Thoracic aorta (tissue), 2 donors: ENCODE results near the gene FBXL16. TPM values are rescaled to one million over a fixed set of nuclear protein-coding genes. Genes with fewer than 3 reads are reported as not detected.
A peak's percentile ranks its signal among the peaks of the same experiment; 100 is the strongest.

ENCODE experiments used
- ATAC-seq: fragments of 150-250 bp; one replicate; pipeline ENCODE4 v1.8.0; 2017; ENCODE audit warnings: low read depth; ENCODE audit not compliant: insufficient number of reproducible peaks, low FRiP score
- DNase-seq: peaks from one replicate; pipeline ENCODE4 v3.0.0-alpha.2; 2020; ENCODE audit warnings: low spot score
- H3K27ac ChIP-seq, 2 donors: fragments of 200-600 bp; sonication (generic); 1 replicate in 1 of 2; 2 replicates in 1 of 2; pipeline ENCODE4 v1.5.1; 2016; ENCODE audit warnings: mild to moderate bottlenecking in 2 of 2, moderate library complexity in 2 of 2
- H3K27me3 ChIP-seq: fragments of 200-600 bp; sonication (generic); replicated peaks from 2 replicates; pipeline ENCODE4 v1.6.0; 2016; ENCODE audit warnings: mild to moderate bottlenecking; ENCODE audit not compliant: insufficient read depth
- H3K36me3 ChIP-seq: fragments of 200-600 bp; sonication (generic); one replicate; pipeline ENCODE4 v1.5.1; 2016
- H3K4me1 ChIP-seq, 2 donors: fragments of 200-600 bp; sonication (generic); 1 replicate in 1 of 2; 2 replicates in 1 of 2; pipeline versions ENCODE4 v1.5.1 to v1.6.0; 2016; ENCODE audit warnings: low read depth in 2 of 2, mild to moderate bottlenecking in 1 of 2; ENCODE audit not compliant: control insufficient read depth in 1 of 2
- H3K4me3 ChIP-seq: fragments of 200-600 bp; sonication (generic); 2 replicates; pipeline ENCODE4 v1.5.1; 2016; ENCODE audit warnings: mild to moderate bottlenecking
- H3K9me3 ChIP-seq: fragments of 200-600 bp; sonication (generic); 2 replicates; pipeline ENCODE4 v1.5.1; 2016
- total RNA-seq, 2 donors: library from RNA; depleted of rRNA; stranded (reverse); fragments of >200 nt; gene quantifications; one replicate each; pipeline versions ENCODE4 v1.1.0 to v1.2.3, GENCODE V29; 2016
- TF ChIP-seq, protein P1 (sequence below): fragments of 200-600 bp; sonication (generic); IDR thresholded peaks from one replicate; pipeline ENCODE4 v1.5.1; 2019; ENCODE audit warnings: antibody characterized with exemption

Gene FBXL16
- total RNA-seq, 2 donors from 2014 or later = not detected

DNA sequence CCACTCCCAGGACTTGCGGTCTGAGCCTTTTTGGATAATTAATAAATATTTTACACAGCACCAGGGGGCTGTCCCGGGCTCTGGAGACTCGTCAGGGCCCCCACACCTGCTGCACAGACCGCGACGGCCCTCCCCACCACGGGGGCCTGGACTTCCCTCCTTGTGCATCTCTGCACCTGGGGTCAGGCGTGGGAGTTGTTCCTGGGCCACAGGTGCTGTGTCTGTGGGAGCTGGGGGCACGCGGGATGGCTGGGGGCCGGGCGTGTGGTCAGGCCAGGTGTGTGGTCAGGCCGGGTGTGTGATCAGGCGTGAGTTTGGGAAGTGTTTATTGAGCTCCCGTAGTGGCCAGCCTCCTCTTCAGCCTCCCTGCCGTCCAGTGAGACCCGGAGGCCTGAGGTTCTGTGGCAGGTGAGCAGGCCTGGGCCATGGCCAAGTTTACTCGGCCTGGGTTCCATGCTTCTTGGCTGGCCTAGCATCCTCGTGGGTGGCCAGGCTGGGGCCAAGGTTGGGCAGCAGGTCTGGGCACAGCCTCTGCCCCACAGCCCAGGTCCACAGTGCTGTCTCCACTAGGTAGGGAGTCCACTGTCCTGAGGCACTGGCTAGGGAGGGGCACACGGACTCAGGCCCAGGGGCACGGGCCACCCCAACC lies 27.3 kb downstream of the FBXL16 start:
- Histone ChIP-seq H3K4me3 (no peak overlapping the region), H3K4me1 (peaks cover 24 to 50% of the 10 kb centered on the region in 2 donors), H3K36me3 (peaks cover 19% of the 10 kb centered on the region), H3K27ac (no peak overlapping the region), H3K27me3 (no peaks in the 10 kb centered on the region), H3K9me3 (no peaks in the 10 kb centered on the region)
- TF ChIP-seq, protein P1, sequence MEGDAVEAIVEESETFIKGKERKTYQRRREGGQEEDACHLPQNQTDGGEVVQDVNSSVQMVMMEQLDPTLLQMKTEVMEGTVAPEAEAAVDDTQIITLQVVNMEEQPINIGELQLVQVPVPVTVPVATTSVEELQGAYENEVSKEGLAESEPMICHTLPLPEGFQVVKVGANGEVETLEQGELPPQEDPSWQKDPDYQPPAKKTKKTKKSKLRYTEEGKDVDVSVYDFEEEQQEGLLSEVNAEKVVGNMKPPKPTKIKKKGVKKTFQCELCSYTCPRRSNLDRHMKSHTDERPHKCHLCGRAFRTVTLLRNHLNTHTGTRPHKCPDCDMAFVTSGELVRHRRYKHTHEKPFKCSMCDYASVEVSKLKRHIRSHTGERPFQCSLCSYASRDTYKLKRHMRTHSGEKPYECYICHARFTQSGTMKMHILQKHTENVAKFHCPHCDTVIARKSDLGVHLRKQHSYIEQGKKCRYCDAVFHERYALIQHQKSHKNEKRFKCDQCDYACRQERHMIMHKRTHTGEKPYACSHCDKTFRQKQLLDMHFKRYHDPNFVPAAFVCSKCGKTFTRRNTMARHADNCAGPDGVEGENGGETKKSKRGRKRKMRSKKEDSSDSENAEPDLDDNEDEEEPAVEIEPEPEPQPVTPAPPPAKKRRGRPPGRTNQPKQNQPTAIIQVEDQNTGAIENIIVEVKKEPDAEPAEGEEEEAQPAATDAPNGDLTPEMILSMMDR = no peak
- ATAC-seq (no peak), DNase-seq (no peak)

DNA sequence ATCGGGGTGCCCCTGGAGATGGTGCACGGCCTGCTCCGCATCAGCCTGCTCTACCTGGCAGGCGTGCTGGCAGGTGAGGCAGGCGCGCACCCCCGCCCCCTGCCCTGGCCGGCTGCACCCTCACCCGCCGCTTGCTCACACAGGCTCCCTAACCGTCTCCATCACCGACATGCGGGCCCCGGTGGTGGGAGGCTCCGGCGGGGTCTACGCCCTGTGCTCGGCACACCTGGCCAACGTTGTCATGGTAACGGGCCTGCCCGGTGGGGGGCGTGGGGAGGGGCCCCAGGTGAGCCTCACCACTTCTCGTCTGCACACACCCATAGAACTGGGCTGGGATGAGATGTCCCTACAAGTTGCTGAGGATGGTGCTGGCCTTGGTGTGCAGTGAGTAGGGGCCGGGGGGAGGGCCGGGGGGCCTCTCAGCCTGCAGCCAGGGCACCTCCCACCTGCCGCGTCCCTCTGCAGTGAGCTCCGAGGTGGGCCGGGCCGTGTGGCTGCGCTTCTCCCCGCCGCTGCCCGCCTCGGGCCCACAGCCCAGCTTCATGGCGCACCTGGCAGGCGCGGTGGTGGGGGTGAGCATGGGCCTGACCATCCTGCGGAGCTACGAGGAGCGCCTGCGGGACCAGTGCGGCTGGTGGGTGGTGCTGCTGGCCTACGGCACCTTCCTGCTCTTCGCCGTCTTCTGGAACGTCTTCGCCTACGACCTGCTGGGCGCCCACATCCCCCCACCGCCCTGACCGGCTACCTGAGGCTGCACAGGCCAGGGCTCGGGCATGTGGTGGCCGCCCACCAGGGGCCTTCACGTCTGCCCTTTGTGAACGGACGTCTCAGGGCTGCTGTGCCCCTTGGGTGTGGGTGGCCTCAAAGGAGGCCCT lies 28.0 kb downstream of the FBXL16 start:
- Histone ChIP-seq H3K9me3 (no peaks in the 10 kb centered on the region), H3K36me3 (peaks cover 18% of the 10 kb centered on the region), H3K27ac (no peak overlapping the region), H3K4me3 (no peak overlapping the region), H3K4me1 (peaks cover 22 to 42% of the 10 kb centered on the region in 2 donors), H3K27me3 (no peaks in the 10 kb centered on the region)
- ATAC-seq = no peak
- DNase-seq = no peak
- TF ChIP-seq, protein P1 = no peak

DNA sequence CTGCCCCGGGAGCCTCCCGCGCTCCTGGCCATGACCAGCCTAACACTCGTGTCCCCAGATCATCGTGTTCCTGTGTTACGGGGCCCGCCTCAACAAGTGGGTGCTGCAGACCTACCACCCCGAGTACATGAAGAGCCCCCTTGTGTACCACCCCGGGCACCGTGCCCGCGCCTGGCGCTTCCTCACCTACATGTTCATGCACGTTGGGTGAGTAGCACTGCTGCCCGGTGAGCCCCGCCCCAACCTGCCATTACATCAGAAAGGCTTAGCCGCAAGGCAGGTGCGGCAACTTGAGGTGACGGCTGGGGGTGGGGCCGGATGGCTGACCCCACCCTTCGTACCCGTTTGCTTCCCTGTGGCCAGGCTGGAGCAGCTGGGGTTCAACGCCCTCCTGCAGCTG lies 28.7 kb downstream of the FBXL16 start:
- Histone ChIP-seq H3K9me3 (no peaks in the 10 kb centered on the region), H3K27ac (no peak overlapping the region), H3K36me3 (peaks cover 18% of the 10 kb centered on the region), H3K4me1 (peaks cover 20 to 35% of the 10 kb centered on the region in 2 donors), H3K27me3 (no peaks in the 10 kb centered on the region), H3K4me3 (no peak overlapping the region)
- TF ChIP-seq, protein P1 = no peak
- DNase-seq (no peak), ATAC-seq (no peak)

DNA sequence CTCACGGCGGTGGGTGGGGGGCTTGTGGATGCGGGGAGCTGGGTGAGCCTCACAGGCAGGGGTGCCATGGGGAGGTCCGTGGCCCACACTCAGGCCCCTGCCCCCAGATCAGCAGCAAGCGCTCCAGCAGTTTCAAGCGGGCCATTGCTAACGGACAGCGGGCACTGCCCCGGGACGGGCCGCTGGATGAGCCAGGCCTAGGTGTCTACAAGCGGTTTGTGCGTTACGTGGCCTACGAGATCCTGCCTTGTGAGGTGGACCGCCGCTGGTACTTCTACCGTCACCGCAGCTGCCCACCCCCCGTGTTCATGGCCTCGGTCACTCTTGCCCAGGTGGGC lies 29.1 kb downstream of the FBXL16 start:
- DNase-seq (no peak), ATAC-seq (no peak)
- Histone ChIP-seq H3K27me3 (no peaks in the 10 kb centered on the region), H3K4me1 (peaks cover 16 to 32% of the 10 kb centered on the region in 2 donors), H3K9me3 (no peaks in the 10 kb centered on the region), H3K27ac (no peak overlapping the region), H3K36me3 (peaks cover 17% of the 10 kb centered on the region), H3K4me3 (no peak overlapping the region)
- TF ChIP-seq, protein P1 = no peak

DNA sequence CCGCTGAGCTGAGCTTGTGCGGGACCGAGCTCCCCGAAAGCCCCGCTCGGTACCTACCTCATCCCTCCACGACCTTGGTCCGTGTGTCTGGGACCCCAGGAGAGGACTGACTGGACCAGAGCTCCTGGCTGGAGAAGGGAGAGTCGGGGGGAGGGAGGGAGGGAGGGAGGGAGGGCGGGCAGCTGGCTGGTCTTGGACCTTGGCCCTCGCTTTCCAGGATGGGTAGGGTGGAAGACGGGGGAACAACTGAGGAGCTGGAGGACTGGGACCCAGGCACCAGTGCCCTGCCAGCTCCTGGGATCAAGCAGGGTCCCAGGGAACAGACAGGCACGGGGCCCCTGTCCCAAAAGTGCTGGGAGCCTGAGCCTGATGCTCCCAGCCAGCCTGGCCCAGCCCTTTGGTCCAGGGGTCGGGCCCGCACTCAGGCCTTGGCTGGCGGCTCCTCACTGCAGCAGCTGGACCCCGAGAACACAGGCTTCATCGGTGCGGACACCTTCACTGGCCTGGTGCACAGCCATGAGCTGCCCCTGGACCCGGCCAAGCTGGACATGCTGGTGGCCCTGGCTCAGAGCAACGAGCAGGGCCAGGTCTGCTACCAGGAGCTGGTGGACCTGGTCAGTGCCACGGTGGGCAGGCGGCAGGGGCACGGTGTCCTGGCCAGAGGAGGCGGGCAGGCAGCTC lies 29.6 kb downstream of the FBXL16 start:
- ATAC-seq (no peak), DNase-seq (no peak)
- H3K27ac ChIP-seq = no peak overlapping the region
- H3K4me3 ChIP-seq = peak overlapping the region; percentile 68
- peaks cover 11 to 26% of the 10 kb centered on the region in 2 donors for H3K4me1 ChIP-seq
- no peaks in the 10 kb centered on the region for H3K9me3 ChIP-seq
- no peaks in the 10 kb centered on the region for H3K27me3 ChIP-seq
- TF ChIP-seq, protein P1 = no peak
- peaks cover 20% of the 10 kb centered on the region for H3K36me3 ChIP-seq
